ENCODE data around the gene ATF1.
A peak's percentile ranks its signal among the peaks of the same experiment; 100 is the strongest.

- TF ChIP-seq ZZZ3 (IDR thresholded peaks at IDR 0.05; ENCODE audit: control insufficient read depth, insufficient read length, low read depth) (no peak), PKNOX1 (IDR thresholded peaks at IDR 0.05) (no peak), SPI1 (IDR thresholded peaks at IDR 0.05; ENCODE audit: borderline replicate concordance, insufficient read depth, low read depth, low read length) (no peak), CTCF (IDR thresholded peaks at IDR 0.05 in 2 of 3, conservative IDR thresholded peaks at IDR 0.05 in 1 of 3; ENCODE audit: control insufficient read depth in 2 of 3, extremely low read depth in 1 of 3, insufficient read depth in 1 of 3, low read depth in 3 of 3, low read length in 3 of 3) (peak; percentile 67 to 78 (median 67); a peak in 5 of 6 replicates), MYC (IDR thresholded peaks at IDR 0.05; ENCODE audit: insufficient read depth, insufficient read length, insufficient replicate concordance, low read length, severe bottlenecking) (no peak), REST (IDR thresholded peaks at IDR 0.05; ENCODE audit: low read depth, low read length) (no peak), BMI1 (IDR thresholded peaks at IDR 0.05; ENCODE audit: borderline replicate concordance) (no peak), CHD2 (IDR thresholded peaks at IDR 0.05; ENCODE audit: borderline replicate concordance, low read depth, low read length) (no peak), YBX1 (IDR thresholded peaks at IDR 0.05) (no peak), JUNB (IDR thresholded peaks at IDR 0.05) (no peak), EZH2 (IDR thresholded peaks at IDR 0.05; ENCODE audit: borderline replicate concordance, control insufficient read depth, low read depth, low read length) (no peak), TCF12 (IDR thresholded peaks at IDR 0.05; ENCODE audit: low read depth, low read length) (no peak), CEBPB (IDR thresholded peaks at IDR 0.05; ENCODE audit: borderline replicate concordance in 1 of 2, low read depth in 2 of 2, low read length in 2 of 2) (no peak), FOXK2 (IDR thresholded peaks at IDR 0.05) (no peak)
Observed at GRCh38 chr12:50765095-50765911, 1.4 kb downstream of the ATF1 start.

All from GM12878 (cell line).